IPS-15b (cell line): ENCODE measurements around the gene HS6ST2.

Experiments
- H3K27me3 ChIP-seq: one replicate; pipeline ENCODE4 v1.6.1; 2013; ENCODE audit warnings: low read length; ENCODE audit not compliant: control insufficient read depth, insufficient read depth
- H3K36me3 ChIP-seq: one replicate; pipeline ENCODE4 v1.6.1; 2013; ENCODE audit warnings: low read length; ENCODE audit not compliant: control insufficient read depth, insufficient read depth
- H3K4me1 ChIP-seq: one replicate; pipeline ENCODE4 v1.6.1; 2013; ENCODE audit warnings: mild to moderate bottlenecking, low read length; ENCODE audit not compliant: control insufficient read depth, insufficient read depth
- H3K4me3 ChIP-seq: one replicate; pipeline ENCODE4 v1.5.1; 2013; ENCODE audit warnings: low read depth, low read length
- H3K9ac ChIP-seq: one replicate; pipeline ENCODE4 v1.6.1; 2013; ENCODE audit warnings: low read depth, mild to moderate bottlenecking, low read length
- H3K9me3 ChIP-seq: one replicate; pipeline ENCODE4 v1.6.1; 2013; ENCODE audit warnings: mild to moderate bottlenecking, low read length; ENCODE audit not compliant: control insufficient read depth, insufficient read depth

The HS6ST2 gene

DNA sequence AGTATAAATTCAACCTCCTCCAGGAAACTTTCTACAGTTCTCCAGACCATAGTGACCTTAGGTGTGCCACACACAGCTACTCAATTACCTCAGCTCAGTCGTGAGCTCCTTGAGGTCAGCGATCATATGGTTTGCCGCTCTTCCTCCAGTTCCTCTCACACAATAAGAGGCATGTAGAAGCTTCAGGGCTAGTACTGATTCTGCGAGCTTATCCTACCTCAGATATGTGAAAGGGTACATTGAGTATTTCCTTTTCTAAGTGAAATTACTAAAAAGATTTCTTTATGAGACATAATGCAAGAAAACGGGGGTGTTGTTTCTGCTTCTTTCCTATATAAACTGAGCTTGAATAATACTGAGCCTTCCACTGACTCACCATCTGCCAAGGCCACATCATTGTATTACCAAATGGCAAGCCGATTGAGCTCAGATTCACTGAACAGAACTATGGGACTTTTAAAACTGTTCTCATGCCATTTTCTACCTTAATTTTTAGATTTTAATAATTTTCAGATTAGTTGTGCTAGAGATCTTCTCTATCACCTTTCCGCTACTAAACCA is 183.1 kb downstream of the HS6ST2 start:
- Histone ChIP-seq H3K36me3 (no peaks in the 10 kb centered on the region), H3K4me1 (peaks cover 10% of the 10 kb centered on the region), H3K4me3 (no peak overlapping the region), H3K27me3 (no peaks in the 10 kb centered on the region), H3K9me3 (no peaks in the 10 kb centered on the region), H3K9ac (no peak overlapping the region)

- H3K27me3 ChIP-seq, result no peaks in the 10 kb centered on the region
- no peak overlapping the region for H3K4me3 ChIP-seq
- H3K36me3 ChIP-seq, result no peaks in the 10 kb centered on the region
- H3K4me1 ChIP-seq, result peaks cover 10% of the 10 kb centered on the region
- no peaks in the 10 kb centered on the region for H3K9me3 ChIP-seq
- no peak overlapping the region for H3K9ac ChIP-seq
These were observed 184.3 kb downstream of the HS6ST2 start for GRCh38 chrX:132774010-132774714.

DNA sequence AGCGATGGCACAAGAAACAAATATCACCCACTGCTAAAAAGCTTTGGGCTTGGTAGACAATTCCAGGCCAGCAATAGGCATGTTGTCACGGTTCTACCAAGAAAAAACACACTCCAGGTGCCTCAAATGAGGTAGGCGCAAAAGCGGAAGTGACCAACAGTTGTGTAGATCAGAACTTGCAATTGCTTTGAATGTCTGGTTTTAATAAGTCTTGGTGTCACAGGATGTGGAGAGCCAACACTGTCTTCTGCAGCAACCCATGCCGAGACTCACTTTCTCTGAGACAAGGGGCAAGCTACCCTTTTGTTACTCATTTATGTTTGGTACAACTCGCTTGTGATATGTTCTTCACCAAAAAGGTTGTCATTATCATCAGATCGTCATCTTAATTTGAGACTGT is 188.8 kb downstream of the HS6ST2 start:
- no peak overlapping the region for H3K4me3 ChIP-seq

DNA sequence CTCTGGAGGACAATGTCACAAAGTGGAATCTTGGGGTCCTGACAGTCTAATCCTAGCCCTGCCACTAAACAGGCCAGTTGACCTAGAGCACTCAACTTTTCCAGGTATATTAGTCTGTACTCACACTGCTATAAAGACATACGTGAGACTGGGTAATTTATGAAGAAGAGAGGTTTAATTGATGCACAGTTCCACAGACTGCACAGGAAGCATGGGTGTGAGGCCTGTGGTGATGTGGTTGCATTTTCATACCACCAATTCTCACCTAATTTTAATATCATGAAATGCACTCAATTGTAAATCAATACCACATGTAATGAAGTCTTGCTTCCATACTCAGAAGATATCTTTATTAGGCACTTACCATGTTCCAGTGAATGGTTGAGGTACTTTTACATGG is 192.0 kb downstream of the HS6ST2 start:
- Histone ChIP-seq H3K4me1 (no peaks in the 10 kb centered on the region), H3K27me3 (no peaks in the 10 kb centered on the region), H3K36me3 (no peaks in the 10 kb centered on the region), H3K9me3 (no peaks in the 10 kb centered on the region), H3K9ac (no peak overlapping the region), H3K4me3 (no peak overlapping the region)

More for the DNA sequence above, 188.8 kb downstream of the HS6ST2 start:
- Histone ChIP-seq H3K36me3 (no peaks in the 10 kb centered on the region), H3K9me3 (no peaks in the 10 kb centered on the region), H3K4me1 (no peaks in the 10 kb centered on the region), H3K27me3 (no peaks in the 10 kb centered on the region), H3K9ac (no peak overlapping the region)

DNA sequence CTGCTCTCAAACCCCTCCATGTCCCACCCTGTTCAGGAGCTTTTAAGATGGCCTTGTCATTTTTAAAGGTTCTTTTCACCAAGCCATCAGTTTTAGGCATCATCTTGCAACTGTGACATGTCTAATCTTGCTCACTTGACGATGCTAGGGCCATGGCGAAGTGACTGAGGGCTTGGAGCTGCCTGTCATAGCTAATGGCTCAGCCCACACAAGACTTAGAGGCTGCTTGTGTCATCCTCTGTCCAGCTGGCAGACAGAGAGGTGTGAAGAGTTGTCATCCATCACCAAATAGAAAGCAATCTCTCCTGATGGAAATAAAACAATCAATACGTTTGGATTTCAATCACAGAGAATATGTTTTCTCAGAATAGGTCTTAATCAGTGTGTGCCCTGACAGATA is 194.9 kb downstream of the HS6ST2 start:
- Histone ChIP-seq H3K9me3 (no peaks in the 10 kb centered on the region), H3K9ac (no peak overlapping the region), H3K4me1 (peaks cover 15% of the 10 kb centered on the region), H3K27me3 (no peaks in the 10 kb centered on the region), H3K36me3 (no peaks in the 10 kb centered on the region), H3K4me3 (no peak overlapping the region)

- H3K9me3 ChIP-seq, result no peaks in the 10 kb centered on the region
- no peak overlapping the region for H3K4me3 ChIP-seq
- H3K9ac ChIP-seq, result no peak overlapping the region
- no peaks in the 10 kb centered on the region for H3K36me3 ChIP-seq
- peaks cover 19% of the 10 kb centered on the region for H3K4me1 ChIP-seq
- H3K27me3 ChIP-seq, result no peaks in the 10 kb centered on the region
These were observed 199.7 kb downstream of the HS6ST2 start for GRCh38 chrX:132758759-132759158.

DNA sequence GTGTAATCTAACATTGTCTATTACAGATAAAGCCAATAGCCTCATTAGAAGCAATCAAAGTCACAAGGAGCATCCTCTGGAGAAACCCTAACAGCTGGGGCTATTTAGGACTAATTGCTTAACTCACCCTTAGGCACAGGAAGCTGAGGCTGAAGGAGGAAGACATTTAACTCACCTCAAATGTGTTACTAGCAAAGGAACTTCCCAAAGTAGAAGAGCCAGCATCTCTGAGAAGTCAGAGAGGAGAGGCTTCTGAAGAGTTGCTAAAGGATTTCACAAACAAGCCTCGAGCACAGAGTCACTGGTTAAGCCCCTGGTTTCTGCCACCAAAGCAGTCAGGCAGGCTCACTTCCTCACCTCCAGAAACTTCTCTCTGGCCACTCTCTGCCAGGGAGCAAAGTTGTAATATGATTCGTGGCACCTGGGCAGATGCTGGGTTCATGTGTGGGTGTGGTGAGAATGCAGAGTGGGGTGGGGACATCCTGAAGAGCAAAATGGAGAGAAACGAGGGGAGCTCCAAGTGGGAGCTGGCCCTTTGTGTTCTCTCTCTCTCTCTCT is 201.3 kb downstream of the HS6ST2 start:
- Histone ChIP-seq H3K36me3 (no peaks in the 10 kb centered on the region), H3K9ac (no peak overlapping the region), H3K4me3 (no peak overlapping the region), H3K4me1 (peaks cover 19% of the 10 kb centered on the region), H3K9me3 (no peaks in the 10 kb centered on the region), H3K27me3 (no peaks in the 10 kb centered on the region)

DNA sequence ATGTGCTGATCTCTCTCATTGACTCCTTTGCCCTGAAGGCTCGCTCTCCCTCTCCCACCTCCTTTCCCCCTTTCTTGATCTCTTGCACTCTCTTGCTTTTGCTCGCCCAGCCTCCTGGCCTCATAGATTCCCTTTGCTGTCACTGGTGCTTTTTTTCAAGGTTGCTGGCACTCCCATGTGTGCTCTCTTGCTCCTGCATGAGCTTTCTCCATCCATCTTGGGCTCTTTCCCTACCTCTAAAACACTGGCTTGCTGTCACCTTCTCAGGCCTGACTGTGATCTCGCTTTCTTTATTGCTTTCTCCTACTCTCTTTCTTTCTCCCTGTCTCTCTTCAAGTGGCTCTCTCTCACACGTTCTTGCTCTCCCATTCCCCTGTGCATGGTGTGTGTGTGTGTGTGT is 202.0 kb downstream of the HS6ST2 start:
- no peak overlapping the region for H3K4me3 ChIP-seq
- peaks cover 19% of the 10 kb centered on the region for H3K4me1 ChIP-seq
- H3K9me3 ChIP-seq, result no peaks in the 10 kb centered on the region
- H3K27me3 ChIP-seq, result no peaks in the 10 kb centered on the region
- no peak overlapping the region for H3K9ac ChIP-seq
- H3K36me3 ChIP-seq, result no peaks in the 10 kb centered on the region

GRCh38 chrX:132751063-132751690 is 207.3 kb downstream of the HS6ST2 start:
- no peaks in the 10 kb centered on the region for H3K27me3 ChIP-seq
- no peak overlapping the region for H3K4me3 ChIP-seq
- no peaks in the 10 kb centered on the region for H3K9me3 ChIP-seq
- no peak overlapping the region for H3K9ac ChIP-seq
- H3K4me1 ChIP-seq, result peaks cover 14% of the 10 kb centered on the region
- H3K36me3 ChIP-seq, result no peaks in the 10 kb centered on the region

DNA sequence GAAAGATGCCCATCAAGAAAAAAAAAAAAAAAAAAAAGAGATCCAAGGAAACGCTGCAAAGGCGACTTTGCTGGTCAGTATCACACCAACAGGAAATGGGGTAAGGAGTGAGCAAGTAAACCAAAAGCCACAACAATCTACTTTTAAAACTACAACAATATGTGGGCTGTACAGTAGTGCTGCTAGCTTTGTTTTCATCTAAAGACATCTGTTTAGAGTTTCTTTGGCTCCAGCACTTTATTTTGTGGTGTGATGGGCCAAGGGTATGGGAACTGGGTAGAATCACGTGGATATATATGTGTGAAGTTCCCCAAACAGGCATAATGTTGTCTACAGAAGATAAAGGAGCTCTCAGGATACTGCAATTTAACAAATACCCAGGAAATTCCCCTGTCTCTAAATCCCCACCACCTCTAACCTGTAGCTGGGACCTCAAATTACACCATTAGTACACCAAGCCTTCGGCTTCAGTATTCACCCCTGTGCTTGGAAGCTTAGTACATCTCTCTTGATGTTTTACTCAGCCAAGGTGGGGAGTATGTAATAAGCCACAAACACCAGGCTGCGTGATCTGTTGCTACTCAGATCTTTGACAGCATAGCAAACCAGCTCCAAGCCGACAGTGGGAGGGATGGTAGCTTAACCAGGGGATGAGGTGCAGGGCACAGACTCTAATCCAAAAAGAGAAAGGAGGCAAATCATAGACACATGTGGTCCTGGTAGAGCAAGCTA is 207.9 kb downstream of the HS6ST2 start:
- H3K27me3 ChIP-seq, result no peaks in the 10 kb centered on the region
- no peak overlapping the region for H3K9ac ChIP-seq
- H3K4me3 ChIP-seq, result no peak overlapping the region
- peaks cover 14% of the 10 kb centered on the region for H3K4me1 ChIP-seq
- H3K36me3 ChIP-seq, result no peaks in the 10 kb centered on the region
- H3K9me3 ChIP-seq, result no peaks in the 10 kb centered on the region

- Histone ChIP-seq H3K36me3 (no peaks in the 10 kb centered on the region), H3K4me3 (no peak overlapping the region), H3K9ac (no peak overlapping the region), H3K4me1 (peaks cover 14% of the 10 kb centered on the region), H3K27me3 (no peaks in the 10 kb centered on the region), H3K9me3 (no peaks in the 10 kb centered on the region)
These were observed 209.0 kb downstream of the HS6ST2 start for GRCh38 chrX:132749406-132749805.
